Stimulated activated CD8-positive, alpha-beta memory T cell treated with anti-CD3 and anti-CD28 coated beads, Interleukin-7, amount 100 ng/mL, for 48 hours (primary cell): ENCODE measurements around the gene PATL2.
"Not testable (repeated sequence)": the region's sequence is repeated elsewhere in the genome, so short reads cannot be mapped to it uniquely, and the experiment has no call there.

ENCODE experiments used
- DNase-seq, 2 donors: peaks; one replicate each; pipeline ENCODE4 v3.0.0-alpha.2; 2020; ENCODE audit warnings: low read depth in 1 of 2; ENCODE audit errors: extremely low read depth in 1 of 2

The PATL2 gene

GRCh38 chr15:44692659-44693058 is 18.5 kb downstream of the PATL2 start:
- no peak for DNase-seq

GRCh38 chr15:44690245-44690644 is 20.9 kb downstream of the PATL2 start:
- not testable (repeated sequence) for DNase-seq

- not testable (repeated sequence) for DNase-seq
Observed at GRCh38 chr15:44689318-44689717, 21.8 kb downstream of the PATL2 start.

- DNase-seq, result peak; percentile 40 to 78
Observed at GRCh38 chr15:44682809-44683682, 28.1 kb downstream of the PATL2 start.

- DNase-seq, result no peak
Observed at GRCh38 chr15:44682211-44682610, 28.9 kb downstream of the PATL2 start.

GRCh38 chr15:44676676-44677075 is 34.4 kb downstream of the PATL2 start:
- DNase-seq, result peak in 1 of 2 donors; percentile 43

GRCh38 chr15:44675911-44676310 is 35.2 kb downstream of the PATL2 start:
- DNase-seq, result no peak

GRCh38 chr15:44673639-44674038 is 37.5 kb downstream of the PATL2 start:
- no peak for DNase-seq

- DNase-seq, result no peak
Observed at GRCh38 chr15:44670087-44670950, 40.8 kb downstream of the PATL2 start.

- DNase-seq, result no peak
Observed at GRCh38 chr15:44668921-44669320, 42.2 kb downstream of the PATL2 start.

- DNase-seq, result no peak
Observed at GRCh38 chr15:44667039-44667360, 44.1 kb downstream of the PATL2 start.

- no peak for DNase-seq
Observed at GRCh38 chr15:44666210-44667038, 44.7 kb downstream of the PATL2 start.

GRCh38 chr15:44663410-44664308 is 47.5 kb downstream of the PATL2 start, which contains the start of gene SPG11:
TSS of gene SPG11 (minus strand) at chr15:44663662. CDS start at chr15:44663647, 15 bp downstream.
- DNase-seq, result peak; percentile 92 to 97

GRCh38 chr15:44662478-44663409 is 48.4 kb downstream of the PATL2 start:
- DNase-seq, result peak; percentile 72 to 81

- no peak for DNase-seq
Observed at GRCh38 chr15:44661576-44661975, 49.5 kb downstream of the PATL2 start.

- no peak for DNase-seq
Observed at GRCh38 chr15:44659056-44659455, 52.1 kb downstream of the PATL2 start.

- DNase-seq, result no peak
Observed at GRCh38 chr15:44657378-44657777, 53.7 kb downstream of the PATL2 start.

- DNase-seq, result no peak
Observed at GRCh38 chr15:44656913-44657312, 54.2 kb downstream of the PATL2 start.

- no peak for DNase-seq
Observed at GRCh38 chr15:44656298-44656697, 54.8 kb downstream of the PATL2 start.
